GM23338 (cell line): ENCODE results near the gene TOPAZ1. TPM values are rescaled to one million over a fixed set of nuclear protein-coding genes. Genes with fewer than 3 reads are reported as not detected.
"Not testable (repeated sequence)": the region's sequence is repeated elsewhere in the genome, so short reads cannot be mapped to it uniquely, and the experiment has no call there.

Source experiments
- ATAC-seq: fragments of 200-7000 bp; cut with Tn5 transposase; 3 replicates; pipeline ENCODE4 v1.9.1; 2020
- DNase-seq: peaks from one replicate; pipeline ENCODE4 v3.0.0-alpha.2; 2015; ENCODE audit warnings: low spot score
- H2AFZ ChIP-seq: fragments of 200-600 bp; sonication (generic); 2 replicates; pipeline ENCODE4 v1.8.0; 2016; ENCODE audit warnings: antibody characterized with exemption, mild to moderate bottlenecking, moderate library complexity
- H3F3A ChIP-seq: fragments of 200-600 bp; sonication (generic); replicated peaks from 2 replicates; pipeline ENCODE4 v1.8.0; 2017; ENCODE audit warnings: antibody characterized with exemption, mixed run types, low read depth
- H3K27ac ChIP-seq: fragments of 200-600 bp; sonication (generic); 2 replicates; pipeline ENCODE4 v1.6.1; 2016; ENCODE audit warnings: low read depth
- H3K27me3 ChIP-seq: fragments of 200-600 bp; sonication (generic); 2 replicates; pipeline ENCODE4 v1.8.0; 2016; ENCODE audit warnings: mild to moderate bottlenecking, mixed run types, moderate library complexity; ENCODE audit not compliant: insufficient read depth
- H3K36me3 ChIP-seq: fragments of 200-600 bp; sonication (generic); 2 replicates; pipeline ENCODE4 v1.8.0; 2016; ENCODE audit warnings: mild to moderate bottlenecking; ENCODE audit not compliant: insufficient read depth
- H3K4me1 ChIP-seq: fragments of 200-600 bp; sonication (generic); 2 replicates; pipeline ENCODE4 v1.8.0; 2016; ENCODE audit warnings: mild to moderate bottlenecking, moderate library complexity; ENCODE audit not compliant: insufficient read depth
- H3K4me2 ChIP-seq: fragments of 200-600 bp; sonication (generic); 2 replicates; pipeline ENCODE4 v1.7.1; 2017; ENCODE audit warnings: mixed run types
- H3K4me3 ChIP-seq: fragments of 200-600 bp; sonication (generic); 2 replicates; pipeline ENCODE4 v1.6.1; 2016; ENCODE audit warnings: mixed run types
- H3K79me2 ChIP-seq: fragments of 200-600 bp; sonication (generic); replicated peaks from 2 replicates; pipeline ENCODE4 v1.8.0; 2017; ENCODE audit warnings: mild to moderate bottlenecking; ENCODE audit not compliant: insufficient read depth
- H3K9me2 ChIP-seq: fragments of 200-600 bp; sonication (generic); 2 replicates; pipeline ENCODE4 v1.8.0; 2017; ENCODE audit not compliant: insufficient read depth
- H4K20me1 ChIP-seq: fragments of 200-600 bp; sonication (generic); replicated peaks from 2 replicates; pipeline ENCODE4 v1.8.0; 2017; ENCODE audit warnings: mild to moderate bottlenecking; ENCODE audit not compliant: insufficient read depth
- H3K27ac Mint-ChIP-seq: 2 replicates; pipeline ENCODE4 v1.8.0; 2020; ENCODE audit warnings: inconsistent platforms, mild to moderate bottlenecking, moderate library complexity, mixed read lengths
- H3K27me3 Mint-ChIP-seq: 3 replicates; pipeline ENCODE4 v1.8.0; 2022; ENCODE audit warnings: low read depth, mild to moderate bottlenecking, moderate library complexity, mixed read lengths, inconsistent platforms; ENCODE audit not compliant: insufficient read depth, poor library complexity
- H3K36me3 Mint-ChIP-seq: 3 replicates; pipeline ENCODE4 v1.8.0; 2021; ENCODE audit warnings: low read depth, mild to moderate bottlenecking, inconsistent platforms, moderate library complexity, mixed read lengths
- H3K4me1 Mint-ChIP-seq: 3 replicates; pipeline ENCODE4 v1.8.0; 2020; ENCODE audit warnings: mild to moderate bottlenecking, inconsistent platforms, mixed read lengths
- H3K4me3 Mint-ChIP-seq: 3 replicates; pipeline ENCODE4 v1.8.0; 2021; ENCODE audit warnings: moderate library complexity, mild to moderate bottlenecking, inconsistent platforms, mixed read lengths
- H3K9me3 Mint-ChIP-seq: 3 replicates; pipeline ENCODE4 v1.8.0; 2020; ENCODE audit warnings: moderate library complexity, mild to moderate bottlenecking, inconsistent platforms, mixed read lengths
- CREB1 ChIP-seq: fragments of 250-450 bp; sonication (Bioruptor Pico); IDR thresholded peaks from 2 replicates; pipeline ENCODE4 v1.5.0; 2020; ENCODE audit warnings: low read depth, mild to moderate bottlenecking, moderate library complexity
- ETS1 ChIP-seq: IDR thresholded peaks from 2 replicates; pipeline ENCODE4 v1.6.1; 2016; ENCODE audit warnings: antibody characterized with exemption
- EZH2 ChIP-seq: fragments of 200-600 bp; sonication (generic); IDR thresholded peaks from one replicate; pipeline ENCODE4 v1.8.0; 2017; ENCODE audit warnings: antibody characterized with exemption, mild to moderate bottlenecking, low read depth; ENCODE audit not compliant: unreplicated experiment
- EZH2phosphoT487 ChIP-seq: fragments of 200-600 bp; sonication (generic); IDR thresholded peaks from one replicate; pipeline ENCODE4 v1.8.1; 2018; ENCODE audit warnings: antibody characterized with exemption; ENCODE audit not compliant: unreplicated experiment
- POLR2AphosphoS5 ChIP-seq: IDR thresholded peaks from 2 replicates; pipeline ENCODE4 v1.6.1; 2016; ENCODE audit warnings: antibody characterized with exemption, low read depth
- REST ChIP-seq: IDR thresholded peaks from one replicate; pipeline ENCODE4 v1.6.1; 2018; ENCODE audit warnings: antibody characterized with exemption; ENCODE audit not compliant: unreplicated experiment
- ZNF114 ChIP-seq: fragments of 250-450 bp; sonication (Bioruptor Pico); IDR thresholded peaks from 2 replicates; pipeline ENCODE4 v1.5.0; 2020; ENCODE audit warnings: mild to moderate bottlenecking, moderate library complexity
- ZNF331 ChIP-seq: fragments of 250-450 bp; sonication (Bioruptor Pico); IDR thresholded peaks from 2 replicates; pipeline ENCODE4 v1.5.0; 2020; ENCODE audit warnings: low read depth, mild to moderate bottlenecking, moderate library complexity
- polyA plus RNA-seq: library from polyadenylated mRNA; unstranded; fragments of >200 nt; fragmentation: Nextera tagmentation; extraction: Ambion mirVana; gene quantifications from 2 replicates; pipeline ENCODE4 v1.2.1, GENCODE V29; 2016
- total RNA-seq: library from RNA; depleted of rRNA; stranded (reverse); fragments of >200 nt; shearing (Covaris generic); gene quantifications from 2 replicates; pipeline ENCODE4 v1.2.3, GENCODE V29; 2014
- TF ChIP-seq, protein P1 (sequence below): fragments of 250-450 bp; sonication (Bioruptor Pico); IDR thresholded peaks from 2 replicates; pipeline ENCODE4 v1.5.0; 2020; ENCODE audit warnings: mild to moderate bottlenecking, moderate library complexity

Gene TOPAZ1
- total and polyA plus RNA-seq, 2 experiments from 2014 or later = not detected

DNA sequence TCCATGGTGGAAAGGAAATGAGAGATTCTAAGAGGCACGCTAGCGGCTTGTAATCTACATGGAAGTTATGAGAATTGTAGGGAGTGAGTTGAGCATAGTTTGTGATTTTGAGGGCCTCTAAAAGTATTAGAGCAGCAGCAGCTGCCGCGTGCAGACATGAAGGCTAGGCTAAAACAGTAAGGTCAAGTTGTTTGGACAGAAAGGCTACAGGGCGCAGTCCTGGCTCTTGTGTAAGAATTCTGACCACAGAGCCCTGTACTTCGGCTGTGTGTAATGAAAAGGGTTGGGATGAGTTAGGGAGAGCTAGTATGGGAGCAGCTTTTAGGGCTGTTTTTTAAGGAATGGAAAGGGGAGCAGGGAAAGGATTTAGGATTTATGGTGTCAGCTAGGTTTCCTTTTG lies 104.9 kb downstream of the TOPAZ1 start:
- not testable (repeated sequence) for ATAC-seq, H3K4me1 Mint-ChIP-seq

GRCh38 chr3:44348993-44349392 lies 107.3 kb downstream of the TOPAZ1 start:
- Histone ChIP-seq H3K27ac (no peak overlapping the region), H3F3A (no peaks in the 10 kb centered on the region), H2AFZ (no peak overlapping the region), H4K20me1 (no peaks in the 10 kb centered on the region), H3K4me2 (no peak overlapping the region), H3K36me3 (no peaks in the 10 kb centered on the region), H3K79me2 (peaks cover 17% of the 10 kb centered on the region), H3K9me2 (no peaks in the 10 kb centered on the region), H3K27me3 (no peaks in the 10 kb centered on the region), H3K4me1 (no peaks in the 10 kb centered on the region; the same call in 1 of the 2 replicates), H3K4me3 (no peak overlapping the region)
- Mint-ChIP-seq H3K27me3 (no peaks in the 10 kb centered on the region), H3K4me1 (peaks cover 7% of the 10 kb centered on the region), H3K36me3 (no peaks in the 10 kb centered on the region; the same call in none of the 3 replicates), H3K4me3 (no peak overlapping the region), H3K9me3 (no peaks in the 10 kb centered on the region), H3K27ac (no peak overlapping the region)
- TF ChIP-seq, protein P1, sequence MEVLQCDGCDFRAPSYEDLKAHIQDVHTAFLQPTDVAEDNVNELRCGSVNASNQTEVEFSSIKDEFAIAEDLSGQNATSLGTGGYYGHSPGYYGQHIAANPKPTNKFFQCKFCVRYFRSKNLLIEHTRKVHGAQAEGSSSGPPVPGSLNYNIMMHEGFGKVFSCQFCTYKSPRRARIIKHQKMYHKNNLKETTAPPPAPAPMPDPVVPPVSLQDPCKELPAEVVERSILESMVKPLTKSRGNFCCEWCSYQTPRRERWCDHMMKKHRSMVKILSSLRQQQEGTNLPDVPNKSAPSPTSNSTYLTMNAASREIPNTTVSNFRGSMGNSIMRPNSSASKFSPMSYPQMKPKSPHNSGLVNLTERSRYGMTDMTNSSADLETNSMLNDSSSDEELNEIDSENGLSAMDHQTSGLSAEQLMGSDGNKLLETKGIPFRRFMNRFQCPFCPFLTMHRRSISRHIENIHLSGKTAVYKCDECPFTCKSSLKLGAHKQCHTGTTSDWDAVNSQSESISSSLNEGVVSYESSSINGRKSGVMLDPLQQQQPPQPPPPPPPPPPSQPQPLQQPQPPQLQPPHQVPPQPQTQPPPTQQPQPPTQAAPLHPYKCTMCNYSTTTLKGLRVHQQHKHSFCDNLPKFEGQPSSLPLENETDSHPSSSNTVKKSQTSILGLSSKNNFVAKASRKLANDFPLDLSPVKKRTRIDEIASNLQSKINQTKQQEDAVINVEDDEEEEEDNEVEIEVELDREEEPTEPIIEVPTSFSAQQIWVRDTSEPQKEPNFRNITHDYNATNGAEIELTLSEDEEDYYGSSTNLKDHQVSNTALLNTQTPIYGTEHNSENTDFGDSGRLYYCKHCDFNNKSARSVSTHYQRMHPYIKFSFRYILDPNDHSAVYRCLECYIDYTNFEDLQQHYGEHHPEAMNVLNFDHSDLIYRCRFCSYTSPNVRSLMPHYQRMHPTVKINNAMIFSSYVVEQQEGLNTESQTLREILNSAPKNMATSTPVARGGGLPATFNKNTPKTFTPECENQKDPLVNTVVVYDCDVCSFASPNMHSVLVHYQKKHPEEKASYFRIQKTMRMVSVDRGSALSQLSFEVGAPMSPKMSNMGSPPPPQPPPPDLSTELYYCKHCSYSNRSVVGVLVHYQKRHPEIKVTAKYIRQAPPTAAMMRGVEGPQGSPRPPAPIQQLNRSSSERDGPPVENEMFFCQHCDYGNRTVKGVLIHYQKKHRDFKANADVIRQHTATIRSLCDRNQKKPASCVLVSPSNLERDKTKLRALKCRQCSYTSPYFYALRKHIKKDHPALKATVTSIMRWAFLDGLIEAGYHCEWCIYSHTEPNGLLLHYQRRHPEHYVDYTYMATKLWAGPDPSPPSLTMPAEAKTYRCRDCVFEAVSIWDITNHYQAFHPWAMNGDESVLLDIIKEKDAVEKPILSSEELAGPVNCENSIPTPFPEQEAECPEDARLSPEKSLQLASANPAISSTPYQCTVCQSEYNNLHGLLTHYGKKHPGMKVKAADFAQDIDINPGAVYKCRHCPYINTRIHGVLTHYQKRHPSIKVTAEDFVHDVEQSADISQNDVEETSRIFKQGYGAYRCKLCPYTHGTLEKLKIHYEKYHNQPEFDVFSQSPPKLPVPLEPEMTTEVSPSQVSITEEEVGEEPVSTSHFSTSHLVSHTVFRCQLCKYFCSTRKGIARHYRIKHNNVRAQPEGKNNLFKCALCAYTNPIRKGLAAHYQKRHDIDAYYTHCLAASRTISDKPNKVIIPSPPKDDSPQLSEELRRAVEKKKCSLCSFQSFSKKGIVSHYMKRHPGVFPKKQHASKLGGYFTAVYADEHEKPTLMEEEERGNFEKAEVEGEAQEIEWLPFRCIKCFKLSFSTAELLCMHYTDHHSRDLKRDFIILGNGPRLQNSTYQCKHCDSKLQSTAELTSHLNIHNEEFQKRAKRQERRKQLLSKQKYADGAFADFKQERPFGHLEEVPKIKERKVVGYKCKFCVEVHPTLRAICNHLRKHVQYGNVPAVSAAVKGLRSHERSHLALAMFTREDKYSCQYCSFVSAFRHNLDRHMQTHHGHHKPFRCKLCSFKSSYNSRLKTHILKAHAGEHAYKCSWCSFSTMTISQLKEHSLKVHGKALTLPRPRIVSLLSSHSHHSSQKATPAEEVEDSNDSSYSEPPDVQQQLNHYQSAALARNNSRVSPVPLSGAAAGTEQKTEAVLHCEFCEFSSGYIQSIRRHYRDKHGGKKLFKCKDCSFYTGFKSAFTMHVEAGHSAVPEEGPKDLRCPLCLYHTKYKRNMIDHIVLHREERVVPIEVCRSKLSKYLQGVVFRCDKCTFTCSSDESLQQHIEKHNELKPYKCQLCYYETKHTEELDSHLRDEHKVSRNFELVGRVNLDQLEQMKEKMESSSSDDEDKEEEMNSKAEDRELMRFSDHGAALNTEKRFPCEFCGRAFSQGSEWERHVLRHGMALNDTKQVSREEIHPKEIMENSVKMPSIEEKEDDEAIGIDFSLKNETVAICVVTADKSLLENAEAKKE (CRISPR knock-in tag) = no peak
- TF ChIP-seq CREB1 (CRISPR knock-in tag) (no peak), ETS1 (no peak), ZNF114 (CRISPR knock-in tag) (no peak), REST (no peak), ZNF331 (no peak), EZH2 (no peak), EZH2phosphoT487 (no peak), POLR2AphosphoS5 (no peak)
- ATAC-seq = no peak
- no peak for DNase-seq

More for the DNA sequence above, 104.9 kb downstream of the TOPAZ1 start:
- not testable (repeated sequence) for H3K36me3 Mint-ChIP-seq, H2AFZ ChIP-seq, H3K4me3 ChIP-seq, H3K4me2 ChIP-seq, H3F3A ChIP-seq, H3K27ac Mint-ChIP-seq, H3K36me3 ChIP-seq, H3K9me3 Mint-ChIP-seq, H3K9me2 ChIP-seq, H4K20me1 ChIP-seq, H3K27me3 ChIP-seq, H3K4me1 ChIP-seq, H3K4me3 Mint-ChIP-seq, DNase-seq, H3K27ac ChIP-seq, H3K27me3 Mint-ChIP-seq
- H3K79me2 ChIP-seq = peaks cover 10% of the 10 kb centered on the region
